Measurements from ENCODE around the gene ZRANB1.
A peak's percentile ranks its signal among the peaks of the same experiment; 100 is the strongest.

The ZRANB1 gene

GRCh38 chr10:125011171-125011925, 69.4 kb downstream of the ZRANB1 start:
- H3K4me1 ChIP-seq (ENCODE audit: insufficient read depth, low read length) = peaks cover 8% of the 10 kb centered on the region
- peaks cover 3% of the 10 kb centered on the region for H3K36me3 ChIP-seq (ENCODE audit: insufficient read depth, low read length)
- no peak overlapping the region for H3K27ac ChIP-seq (ENCODE audit: low read depth, low read length)

GRCh38 chr10:125011926-125012705, 70.2 kb downstream of the ZRANB1 start:
- H3K4me1 ChIP-seq (ENCODE audit: insufficient read depth, low read length) = peaks cover 16% of the 10 kb centered on the region

More at GRCh38 chr10:125011171-125011925, 69.4 kb downstream of the ZRANB1 start:
- H3K27me3 ChIP-seq (ENCODE audit: control insufficient read depth in 1 of 2, insufficient read depth in 2 of 2, low read length in 2 of 2) = no peaks in the 10 kb centered on the region
- no peaks in the 10 kb centered on the region for H3K9me3 ChIP-seq (ENCODE audit: low read length)
- no peak overlapping the region for H3K4me3 ChIP-seq (ENCODE audit: low read depth in 1 of 2, low read length in 2 of 2)
- H3K9ac ChIP-seq (ENCODE audit: low read length) = no peak overlapping the region

GRCh38 chr10:125012851-125013528, 71.1 kb downstream of the ZRANB1 start:
- Histone ChIP-seq H3K9me3 (ENCODE audit: low read length) (no peaks in the 10 kb centered on the region), H3K27me3 (ENCODE audit: control insufficient read depth in 1 of 2, insufficient read depth in 2 of 2, low read length in 2 of 2) (no peaks in the 10 kb centered on the region), H3K4me1 (ENCODE audit: insufficient read depth, low read length) (peaks cover 24% of the 10 kb centered on the region), H3K36me3 (ENCODE audit: insufficient read depth, low read length) (peaks cover 3% of the 10 kb centered on the region), H3K4me3 (ENCODE audit: low read depth in 1 of 2, low read length in 2 of 2) (no peak overlapping the region), H3K9ac (ENCODE audit: low read length) (no peak overlapping the region), H3K27ac (ENCODE audit: low read depth, low read length) (no peak overlapping the region)

More at GRCh38 chr10:125011926-125012705, 70.2 kb downstream of the ZRANB1 start:
- H3K9me3 ChIP-seq (ENCODE audit: low read length) = no peaks in the 10 kb centered on the region
- H3K27me3 ChIP-seq (ENCODE audit: control insufficient read depth in 1 of 2, insufficient read depth in 2 of 2, low read length in 2 of 2) = no peaks in the 10 kb centered on the region
- H3K9ac ChIP-seq (ENCODE audit: low read length) = no peak overlapping the region
- H3K36me3 ChIP-seq (ENCODE audit: insufficient read depth, low read length) = peaks cover 3% of the 10 kb centered on the region
- H3K27ac ChIP-seq (ENCODE audit: low read depth, low read length) = no peak overlapping the region
- H3K4me3 ChIP-seq (ENCODE audit: low read depth in 1 of 2, low read length in 2 of 2) = no peak overlapping the region

- Histone ChIP-seq H3K9ac (ENCODE audit: low read length) (no peak overlapping the region), H3K4me3 (ENCODE audit: low read depth in 1 of 2, low read length in 2 of 2) (no peak overlapping the region), H3K36me3 (ENCODE audit: insufficient read depth, low read length) (peaks cover 3% of the 10 kb centered on the region), H3K27me3 (ENCODE audit: control insufficient read depth in 1 of 2, insufficient read depth in 2 of 2, low read length in 2 of 2) (no peaks in the 10 kb centered on the region), H3K4me1 (ENCODE audit: insufficient read depth, low read length) (peaks cover 24% of the 10 kb centered on the region), H3K27ac (ENCODE audit: low read depth, low read length) (no peak overlapping the region), H3K9me3 (ENCODE audit: low read length) (no peaks in the 10 kb centered on the region)
These were observed 71.6 kb downstream of the ZRANB1 start for GRCh38 chr10:125013529-125013872.

- Histone ChIP-seq H3K36me3 (ENCODE audit: insufficient read depth, low read length) (peaks cover 3% of the 10 kb centered on the region), H3K4me3 (ENCODE audit: low read depth in 1 of 2, low read length in 2 of 2) (no peak overlapping the region)
These were observed 72.3 kb downstream of the ZRANB1 start for GRCh38 chr10:125014086-125014830.

GRCh38 chr10:125014836-125015355, 73.0 kb downstream of the ZRANB1 start:
- Histone ChIP-seq H3K4me1 (ENCODE audit: insufficient read depth, low read length) (peaks cover 24% of the 10 kb centered on the region), H3K4me3 (ENCODE audit: low read depth in 1 of 2, low read length in 2 of 2) (no peak overlapping the region), H3K9ac (ENCODE audit: low read length) (no peak overlapping the region), H3K27me3 (ENCODE audit: control insufficient read depth in 1 of 2, insufficient read depth in 2 of 2, low read length in 2 of 2) (no peaks in the 10 kb centered on the region), H3K36me3 (ENCODE audit: insufficient read depth, low read length) (peaks cover 3% of the 10 kb centered on the region), H3K27ac (ENCODE audit: low read depth, low read length) (no peak overlapping the region), H3K9me3 (ENCODE audit: low read length) (no peaks in the 10 kb centered on the region)

More at GRCh38 chr10:125014086-125014830, 72.3 kb downstream of the ZRANB1 start:
- no peaks in the 10 kb centered on the region for H3K27me3 ChIP-seq (ENCODE audit: control insufficient read depth in 1 of 2, insufficient read depth in 2 of 2, low read length in 2 of 2)
- no peak overlapping the region for H3K27ac ChIP-seq (ENCODE audit: low read depth, low read length)
- H3K9me3 ChIP-seq (ENCODE audit: low read length) = no peaks in the 10 kb centered on the region
- H3K9ac ChIP-seq (ENCODE audit: low read length) = no peak overlapping the region
- peaks cover 24% of the 10 kb centered on the region for H3K4me1 ChIP-seq (ENCODE audit: insufficient read depth, low read length)

GRCh38 chr10:125015356-125015944, 73.5 kb downstream of the ZRANB1 start:
- Histone ChIP-seq H3K27ac (ENCODE audit: low read depth, low read length) (no peak overlapping the region), H3K27me3 (ENCODE audit: control insufficient read depth in 1 of 2, insufficient read depth in 2 of 2, low read length in 2 of 2) (no peaks in the 10 kb centered on the region), H3K9ac (ENCODE audit: low read length) (no peak overlapping the region), H3K36me3 (ENCODE audit: insufficient read depth, low read length) (peaks cover 3% of the 10 kb centered on the region), H3K4me3 (ENCODE audit: low read depth in 1 of 2, low read length in 2 of 2) (no peak overlapping the region), H3K9me3 (ENCODE audit: low read length) (no peaks in the 10 kb centered on the region), H3K4me1 (ENCODE audit: insufficient read depth, low read length) (peaks cover 24% of the 10 kb centered on the region)

- Histone ChIP-seq H3K4me1 (ENCODE audit: insufficient read depth, low read length) (peaks cover 24% of the 10 kb centered on the region), H3K4me3 (ENCODE audit: low read depth in 1 of 2, low read length in 2 of 2) (no peak overlapping the region), H3K27ac (ENCODE audit: low read depth, low read length) (peak overlapping the region; percentile 19), H3K36me3 (ENCODE audit: insufficient read depth, low read length) (peaks cover 3% of the 10 kb centered on the region), H3K9me3 (ENCODE audit: low read length) (no peaks in the 10 kb centered on the region), H3K9ac (ENCODE audit: low read length) (no peak overlapping the region), H3K27me3 (ENCODE audit: control insufficient read depth in 1 of 2, insufficient read depth in 2 of 2, low read length in 2 of 2) (no peaks in the 10 kb centered on the region)
These were observed 74.2 kb downstream of the ZRANB1 start for GRCh38 chr10:125016123-125016522.

GRCh38 chr10:125016611-125017202, 74.8 kb downstream of the ZRANB1 start:
- H3K9ac ChIP-seq (ENCODE audit: low read length) = no peak overlapping the region
- peak overlapping the region; percentile 19 for H3K27ac ChIP-seq (ENCODE audit: low read depth, low read length)
- peaks cover 24% of the 10 kb centered on the region for H3K4me1 ChIP-seq (ENCODE audit: insufficient read depth, low read length)
- no peaks in the 10 kb centered on the region for H3K27me3 ChIP-seq (ENCODE audit: control insufficient read depth in 1 of 2, insufficient read depth in 2 of 2, low read length in 2 of 2)
- H3K36me3 ChIP-seq (ENCODE audit: insufficient read depth, low read length) = peaks cover 3% of the 10 kb centered on the region
- no peak overlapping the region for H3K4me3 ChIP-seq (ENCODE audit: low read depth in 1 of 2, low read length in 2 of 2)
- no peaks in the 10 kb centered on the region for H3K9me3 ChIP-seq (ENCODE audit: low read length)

- H3K4me3 ChIP-seq (ENCODE audit: low read depth in 1 of 2, low read length in 2 of 2) = no peak overlapping the region
- peaks cover 24% of the 10 kb centered on the region for H3K4me1 ChIP-seq (ENCODE audit: insufficient read depth, low read length)
- no peak overlapping the region for H3K27ac ChIP-seq (ENCODE audit: low read depth, low read length)
- H3K27me3 ChIP-seq (ENCODE audit: control insufficient read depth in 1 of 2, insufficient read depth in 2 of 2, low read length in 2 of 2) = no peaks in the 10 kb centered on the region
- H3K36me3 ChIP-seq (ENCODE audit: insufficient read depth, low read length) = no peaks in the 10 kb centered on the region
- H3K9ac ChIP-seq (ENCODE audit: low read length) = no peak overlapping the region
- no peaks in the 10 kb centered on the region for H3K9me3 ChIP-seq (ENCODE audit: low read length)
These were observed 75.8 kb downstream of the ZRANB1 start for GRCh38 chr10:125017547-125018298.
